ENCODE measurements around the gene CUL2. TPM values are rescaled to one million over a fixed set of nuclear protein-coding genes. Genes with fewer than 3 reads are reported as not detected.

CUL2 gene
- total RNA-seq, 1 experiment from 2014 or later = 36.1 TPM

DNA sequence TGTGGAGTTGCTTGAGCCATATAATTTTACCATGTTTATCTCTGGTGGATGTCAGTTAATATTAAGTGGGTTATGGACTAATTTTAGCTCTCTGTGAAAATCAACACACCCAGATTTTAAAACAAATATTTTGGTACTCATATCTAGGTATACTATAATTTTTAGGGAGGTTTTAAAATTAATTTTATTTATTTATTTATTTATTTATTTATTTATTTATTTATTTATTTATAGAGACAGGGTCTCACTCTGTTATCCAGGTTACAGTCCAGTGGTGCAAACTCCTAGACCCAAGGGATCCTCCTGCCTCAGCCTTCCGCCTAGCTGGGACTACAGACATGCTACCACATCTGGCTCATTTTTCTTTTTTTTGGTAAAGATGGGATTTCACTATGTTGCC, 29.2 kb upstream of the CUL2 start:
- no TSS peak for BruUV-seq (replicated peaks)
- CTCF ChIA-PET = interaction anchor here (0.6 to 3.7 kb wide), 9 partner anchors 77 to 513 kb away, joined by 3 to 21 read pairs (median 4); no protein-coding TSS in a partner anchor

DNA sequence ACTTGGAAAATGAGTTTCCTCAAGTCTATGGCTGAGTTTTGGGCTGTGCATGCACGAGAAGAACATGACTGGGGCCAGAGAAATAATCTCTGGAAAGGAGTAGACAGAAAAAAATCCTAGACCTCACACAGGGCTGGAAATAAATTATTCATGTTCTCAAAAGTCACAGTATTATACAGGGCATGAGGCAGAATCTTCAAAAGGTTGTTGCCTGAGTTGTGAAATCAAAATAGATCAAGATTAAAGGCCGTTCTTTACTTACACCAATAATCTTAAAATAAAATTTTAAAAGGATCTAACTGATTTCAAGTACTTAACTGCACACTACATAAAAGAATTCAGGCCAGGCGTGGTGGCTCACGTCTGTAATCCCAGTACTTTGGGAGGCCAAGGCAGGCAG, 22.4 kb upstream of the CUL2 start:
- Histone ChIP-seq H3K27me3 (ENCODE audit: insufficient read depth, low read length) (no peaks in the 10 kb centered on the region), H2AFZ (ENCODE audit: low read depth, low read length, poor library complexity, severe bottlenecking) (no peak overlapping the region), H3K4me2 (ENCODE audit: low read length) (no peak overlapping the region), H3K4me1 (ENCODE audit: control insufficient read depth in 1 of 2, insufficient read depth in 2 of 2, low read length in 2 of 2) (no peaks in the 10 kb centered on the region), H3K9me2 (ENCODE audit: insufficient read depth) (no peaks in the 10 kb centered on the region), H4K20me1 (ENCODE audit: insufficient read depth) (no peaks in the 10 kb centered on the region), H3K9ac (ENCODE audit: low read length) (no peak overlapping the region), H3K27ac (ENCODE audit: low read depth, low read length) (no peak overlapping the region), H3K4me3 (replicated peaks in 1 of 2; ENCODE audit: low read depth in 1 of 2, low read length in 2 of 2) (no peak overlapping the region), H3K79me2 (ENCODE audit: insufficient read depth, low read length) (no peaks in the 10 kb centered on the region), H3K9me3 (ENCODE audit: control insufficient read depth in 1 of 2, insufficient read depth in 1 of 2, low read depth in 1 of 2, low read length in 2 of 2) (no peaks in the 10 kb centered on the region), H3K36me3 (ENCODE audit: control insufficient read depth in 1 of 2, insufficient read depth in 2 of 2, low read length in 2 of 2) (no peaks in the 10 kb centered on the region)
- CTCF ChIA-PET = no interaction called here
- POLR2A ChIA-PET = interaction anchor here (0.6 to 1.4 kb wide), 2 partner anchors 14 to 87 kb away, joined by 3 to 4 read pairs; partner anchors contain the start of gene CREM
- intact Hi-C loops (cut with micrococcal nuclease) = no loop called here
- no peak for ATAC-seq
- no peak for DNase-seq (ENCODE audit: low read depth, low spot score)
- no peak for TF ChIP-seq MAX (IDR thresholded peaks at IDR 0.05)
- no peak for TF ChIP-seq POLR2AphosphoS5 (IDR thresholded peaks at IDR 0.05; ENCODE audit: low read depth, low read length)
- TF ChIP-seq JUND (IDR thresholded peaks at IDR 0.05) = no peak
- TF ChIP-seq CBX3 (IDR thresholded peaks at IDR 0.05; ENCODE audit: low read depth) = no peak
- no peak for TF ChIP-seq ELF1 (IDR thresholded peaks at IDR 0.05; ENCODE audit: borderline replicate concordance, low read depth)
- no peak for TF ChIP-seq TCF7L2 (IDR thresholded peaks at IDR 0.05; ENCODE audit: borderline replicate concordance, extremely low read depth, insufficient read depth, insufficient read length)
- no peak for TF ChIP-seq SP1 (IDR thresholded peaks at IDR 0.05; ENCODE audit: low read depth)
- no peak for TF ChIP-seq ZNF274 (IDR thresholded peaks at IDR 0.05; ENCODE audit: low read depth, low read length)
- no peak for TF ChIP-seq YY1 (IDR thresholded peaks at IDR 0.05; ENCODE audit: extremely low read depth, insufficient replicate concordance, low read depth, low read length)
- TF ChIP-seq, protein P1, sequence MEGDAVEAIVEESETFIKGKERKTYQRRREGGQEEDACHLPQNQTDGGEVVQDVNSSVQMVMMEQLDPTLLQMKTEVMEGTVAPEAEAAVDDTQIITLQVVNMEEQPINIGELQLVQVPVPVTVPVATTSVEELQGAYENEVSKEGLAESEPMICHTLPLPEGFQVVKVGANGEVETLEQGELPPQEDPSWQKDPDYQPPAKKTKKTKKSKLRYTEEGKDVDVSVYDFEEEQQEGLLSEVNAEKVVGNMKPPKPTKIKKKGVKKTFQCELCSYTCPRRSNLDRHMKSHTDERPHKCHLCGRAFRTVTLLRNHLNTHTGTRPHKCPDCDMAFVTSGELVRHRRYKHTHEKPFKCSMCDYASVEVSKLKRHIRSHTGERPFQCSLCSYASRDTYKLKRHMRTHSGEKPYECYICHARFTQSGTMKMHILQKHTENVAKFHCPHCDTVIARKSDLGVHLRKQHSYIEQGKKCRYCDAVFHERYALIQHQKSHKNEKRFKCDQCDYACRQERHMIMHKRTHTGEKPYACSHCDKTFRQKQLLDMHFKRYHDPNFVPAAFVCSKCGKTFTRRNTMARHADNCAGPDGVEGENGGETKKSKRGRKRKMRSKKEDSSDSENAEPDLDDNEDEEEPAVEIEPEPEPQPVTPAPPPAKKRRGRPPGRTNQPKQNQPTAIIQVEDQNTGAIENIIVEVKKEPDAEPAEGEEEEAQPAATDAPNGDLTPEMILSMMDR (IDR thresholded peaks at IDR 0.05 in 2 of 3, conservative IDR thresholded peaks at IDR 0.05 in 1 of 3; ENCODE audit: borderline replicate concordance in 1 of 3, insufficient read depth in 1 of 3, low read depth in 2 of 3, low read length in 2 of 3) = no peak
- TF ChIP-seq SRF (IDR thresholded peaks at IDR 0.05; ENCODE audit: low read depth) = no peak
- TF ChIP-seq EZH2 (IDR thresholded peaks at IDR 0.05) = no peak
- TF ChIP-seq FOSL1 (IDR thresholded peaks at IDR 0.05; ENCODE audit: low read depth) = no peak
- TF ChIP-seq RAD21 (IDR thresholded peaks at IDR 0.05; ENCODE audit: low read depth) = no peak
- RAD21 ChIA-PET (ENCODE audit: low non-redundant PET in 1 of 2, low total read pairs in 2 of 2, uncharacterized antibody in 2 of 2, unreplicated experiment in 2 of 2) = no interaction called here
- no TSS peak for BruUV-seq (replicated peaks)

More for the DNA sequence above, 29.2 kb upstream of the CUL2 start:
- Histone ChIP-seq H3K4me1 (ENCODE audit: control insufficient read depth in 1 of 2, insufficient read depth in 2 of 2, low read length in 2 of 2) (no peaks in the 10 kb centered on the region), H3K9me2 (ENCODE audit: insufficient read depth) (no peaks in the 10 kb centered on the region), H3K9me3 (ENCODE audit: control insufficient read depth in 1 of 2, insufficient read depth in 1 of 2, low read depth in 1 of 2, low read length in 2 of 2) (no peaks in the 10 kb centered on the region), H3K79me2 (ENCODE audit: insufficient read depth, low read length) (no peaks in the 10 kb centered on the region), H3K27me3 (ENCODE audit: insufficient read depth, low read length) (no peaks in the 10 kb centered on the region), H3K36me3 (ENCODE audit: control insufficient read depth in 1 of 2, insufficient read depth in 2 of 2, low read length in 2 of 2) (no peaks in the 10 kb centered on the region), H4K20me1 (ENCODE audit: insufficient read depth) (no peaks in the 10 kb centered on the region), H2AFZ (ENCODE audit: low read depth, low read length, poor library complexity, severe bottlenecking) (no peak overlapping the region), H3K9ac (ENCODE audit: low read length) (no peak overlapping the region), H3K4me3 (replicated peaks in 1 of 2; ENCODE audit: low read depth in 1 of 2, low read length in 2 of 2) (no peak overlapping the region), H3K27ac (ENCODE audit: low read depth, low read length) (no peak overlapping the region), H3K4me2 (ENCODE audit: low read length) (no peak overlapping the region)
- no peak for TF ChIP-seq SIN3A (IDR thresholded peaks at IDR 0.05; ENCODE audit: low read depth)
- no peak for TF ChIP-seq EZH2phosphoT487 (IDR thresholded peaks at IDR 0.05; ENCODE audit: borderline replicate concordance)
- TF ChIP-seq POLR2AphosphoS5 (IDR thresholded peaks at IDR 0.05; ENCODE audit: low read depth, low read length) = no peak
- TF ChIP-seq EZH2 (IDR thresholded peaks at IDR 0.05) = no peak
- TF ChIP-seq EGR1 (IDR thresholded peaks at IDR 0.05; ENCODE audit: low read depth) = no peak
- TF ChIP-seq ELF1 (IDR thresholded peaks at IDR 0.05; ENCODE audit: borderline replicate concordance, low read depth) = no peak
- POLR2A ChIA-PET = no interaction called here
- DNase-seq (ENCODE audit: low read depth, low spot score) (no peak), ATAC-seq (no peak)
- intact Hi-C loops (cut with micrococcal nuclease) = loop anchor here (2.0 kb wide), 1 partner anchor 441 kb away; no protein-coding TSS in a partner anchor
- RAD21 ChIA-PET (ENCODE audit: low non-redundant PET in 1 of 2, low total read pairs in 2 of 2, uncharacterized antibody in 2 of 2, unreplicated experiment in 2 of 2) = no interaction called here

Measured in HCT116 (cell line).